PC-3 (cell line): ENCODE measurements around the gene ZNRF2.

Experiments
- EZH2 ChIP-seq: fragments of 300-600 bp; sonication (generic); IDR thresholded peaks from one replicate; pipeline ENCODE4 v1.6.1; 2017; ENCODE audit warnings: antibody characterized with exemption, mild to moderate bottlenecking, low read length; ENCODE audit not compliant: unreplicated experiment
- EZH2phosphoT487 ChIP-seq: fragments of 300-600 bp; sonication (generic); IDR thresholded peaks from 2 replicates; pipeline ENCODE4 v1.6.1; 2018; ENCODE audit warnings: mild to moderate bottlenecking, antibody characterized with exemption, low read length, borderline replicate concordance
- TF ChIP-seq, protein P1 (sequence below): fragments of 300-600 bp; sonication (generic); conservative IDR thresholded peaks from 2 replicates; pipeline ENCODE4 v1.5.1; 2017; ENCODE audit warnings: antibody characterized with exemption, low read depth, mild to moderate bottlenecking, low read length

- TF ChIP-seq, protein P1, sequence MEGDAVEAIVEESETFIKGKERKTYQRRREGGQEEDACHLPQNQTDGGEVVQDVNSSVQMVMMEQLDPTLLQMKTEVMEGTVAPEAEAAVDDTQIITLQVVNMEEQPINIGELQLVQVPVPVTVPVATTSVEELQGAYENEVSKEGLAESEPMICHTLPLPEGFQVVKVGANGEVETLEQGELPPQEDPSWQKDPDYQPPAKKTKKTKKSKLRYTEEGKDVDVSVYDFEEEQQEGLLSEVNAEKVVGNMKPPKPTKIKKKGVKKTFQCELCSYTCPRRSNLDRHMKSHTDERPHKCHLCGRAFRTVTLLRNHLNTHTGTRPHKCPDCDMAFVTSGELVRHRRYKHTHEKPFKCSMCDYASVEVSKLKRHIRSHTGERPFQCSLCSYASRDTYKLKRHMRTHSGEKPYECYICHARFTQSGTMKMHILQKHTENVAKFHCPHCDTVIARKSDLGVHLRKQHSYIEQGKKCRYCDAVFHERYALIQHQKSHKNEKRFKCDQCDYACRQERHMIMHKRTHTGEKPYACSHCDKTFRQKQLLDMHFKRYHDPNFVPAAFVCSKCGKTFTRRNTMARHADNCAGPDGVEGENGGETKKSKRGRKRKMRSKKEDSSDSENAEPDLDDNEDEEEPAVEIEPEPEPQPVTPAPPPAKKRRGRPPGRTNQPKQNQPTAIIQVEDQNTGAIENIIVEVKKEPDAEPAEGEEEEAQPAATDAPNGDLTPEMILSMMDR = no peak
- TF ChIP-seq EZH2phosphoT487 (no peak), EZH2 (no peak)
Measured at GRCh38 chr7:30270921-30271320, 13.5 kb upstream of the ZNRF2 start.
